Duodenal mucosa (tissue), 2 donors: Measurements from ENCODE around the gene PRKCZ.
A peak's percentile ranks its signal among the peaks of the same experiment; 100 is the strongest.

ENCODE experiments used
- H3K27ac ChIP-seq: one replicate; pipeline ENCODE4 v1.7.0; 2013; ENCODE audit warnings: low read depth, low read length
- H3K27me3 ChIP-seq, 2 donors: one replicate each; pipeline ENCODE4 v1.7.0; 2013; ENCODE audit warnings: low read length in 2 of 2, control low read depth in 1 of 2; ENCODE audit not compliant: insufficient read depth in 2 of 2, control insufficient read depth in 1 of 2
- H3K36me3 ChIP-seq, 2 donors: one replicate each; pipeline ENCODE4 v1.7.0; 2013; ENCODE audit warnings: low read length in 2 of 2, control low read depth in 1 of 2; ENCODE audit not compliant: insufficient read depth in 2 of 2, control insufficient read depth in 1 of 2
- H3K4me1 ChIP-seq, 2 donors: one replicate each; pipeline ENCODE4 v1.7.0; 2013; ENCODE audit warnings: low read length in 2 of 2, control low read depth in 1 of 2; ENCODE audit not compliant: insufficient read depth in 2 of 2, control insufficient read depth in 1 of 2
- H3K4me3 ChIP-seq, 2 donors: one replicate each; pipeline ENCODE4 v1.7.0; 2013; ENCODE audit warnings: low read length in 2 of 2, low read depth in 1 of 2
- H3K9ac ChIP-seq, 2 donors: one replicate each; pipeline ENCODE4 v1.7.0; 2013; ENCODE audit warnings: low read length in 2 of 2, low read depth in 1 of 2
- H3K9me3 ChIP-seq, 2 donors: one replicate each; pipeline ENCODE4 v1.7.0; 2013; ENCODE audit warnings: low read length in 2 of 2, control low read depth in 1 of 2; ENCODE audit not compliant: control insufficient read depth in 1 of 2

PRKCZ gene

DNA sequence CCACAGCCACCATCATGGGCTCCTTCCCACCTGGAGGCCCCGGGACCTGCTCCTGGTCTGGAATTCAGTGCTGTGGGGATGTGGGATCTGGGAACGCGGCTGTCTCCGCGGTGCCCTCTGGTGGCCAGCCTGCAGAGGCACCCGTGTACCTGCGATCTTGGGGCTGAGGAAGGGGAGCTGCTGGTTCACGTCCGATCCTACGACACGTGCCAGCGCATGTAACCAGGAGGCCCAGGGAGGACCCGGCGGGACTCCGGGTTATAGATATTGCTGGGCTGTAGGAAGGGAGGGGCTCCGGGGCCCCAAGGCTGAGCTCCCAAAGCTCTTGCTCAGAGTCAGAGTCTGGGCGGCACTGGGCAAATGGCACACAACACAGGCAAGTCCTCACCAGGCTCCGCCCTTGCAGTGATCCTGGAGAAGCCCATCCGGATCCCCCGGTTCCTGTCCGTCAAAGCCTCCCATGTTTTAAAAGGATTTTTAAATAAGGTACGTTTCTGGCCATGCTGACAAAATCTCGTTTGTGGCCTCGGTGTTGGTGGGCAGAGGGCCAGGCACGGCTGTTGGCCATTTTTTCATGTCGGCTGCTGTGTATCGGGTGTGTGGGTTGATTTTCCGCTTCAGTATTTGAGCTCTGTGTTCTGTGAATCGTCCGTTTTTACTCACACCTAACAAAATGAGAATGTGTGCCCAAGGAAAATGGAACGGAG, 124.3 kb downstream of the PRKCZ start:
- no peaks in the 10 kb centered on the region for H3K9me3 ChIP-seq
- H3K27ac ChIP-seq, result no peak overlapping the region
- H3K4me3 ChIP-seq, result peak overlapping the region in 1 of 2 donors; percentile 50
- no peaks in the 10 kb centered on the region for H3K4me1 ChIP-seq
- peak overlapping the region in 1 of 2 donors; percentile 18 for H3K9ac ChIP-seq
- no peaks in the 10 kb centered on the region for H3K27me3 ChIP-seq
- H3K36me3 ChIP-seq, result peaks cover 18 to 66% of the 10 kb centered on the region in 2 donors

DNA sequence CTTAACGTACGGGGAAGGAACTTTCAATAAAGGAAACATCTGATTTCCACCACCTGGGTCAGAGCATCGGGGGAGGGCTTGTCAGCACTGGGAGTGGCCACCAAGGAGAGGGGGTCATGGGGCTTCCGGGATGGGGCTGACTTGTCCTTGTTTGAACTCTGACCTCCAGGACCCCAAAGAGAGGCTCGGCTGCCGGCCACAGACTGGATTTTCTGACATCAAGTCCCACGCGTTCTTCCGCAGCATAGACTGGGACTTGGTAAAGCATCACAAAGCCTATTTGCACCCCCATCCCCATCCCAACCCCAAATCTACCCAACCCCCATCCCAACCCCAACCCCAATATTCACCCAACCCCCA, 124.8 kb downstream of the PRKCZ start:
- H3K9ac ChIP-seq, result peak overlapping the region in 1 of 2 donors; percentile 18
- H3K4me3 ChIP-seq, result peak overlapping the region in 1 of 2 donors; percentile 50
- H3K27me3 ChIP-seq, result no peaks in the 10 kb centered on the region
- H3K36me3 ChIP-seq, result peaks cover 18 to 72% of the 10 kb centered on the region in 2 donors
- H3K9me3 ChIP-seq, result no peaks in the 10 kb centered on the region
- H3K4me1 ChIP-seq, result no peaks in the 10 kb centered on the region
- no peak overlapping the region for H3K27ac ChIP-seq

DNA sequence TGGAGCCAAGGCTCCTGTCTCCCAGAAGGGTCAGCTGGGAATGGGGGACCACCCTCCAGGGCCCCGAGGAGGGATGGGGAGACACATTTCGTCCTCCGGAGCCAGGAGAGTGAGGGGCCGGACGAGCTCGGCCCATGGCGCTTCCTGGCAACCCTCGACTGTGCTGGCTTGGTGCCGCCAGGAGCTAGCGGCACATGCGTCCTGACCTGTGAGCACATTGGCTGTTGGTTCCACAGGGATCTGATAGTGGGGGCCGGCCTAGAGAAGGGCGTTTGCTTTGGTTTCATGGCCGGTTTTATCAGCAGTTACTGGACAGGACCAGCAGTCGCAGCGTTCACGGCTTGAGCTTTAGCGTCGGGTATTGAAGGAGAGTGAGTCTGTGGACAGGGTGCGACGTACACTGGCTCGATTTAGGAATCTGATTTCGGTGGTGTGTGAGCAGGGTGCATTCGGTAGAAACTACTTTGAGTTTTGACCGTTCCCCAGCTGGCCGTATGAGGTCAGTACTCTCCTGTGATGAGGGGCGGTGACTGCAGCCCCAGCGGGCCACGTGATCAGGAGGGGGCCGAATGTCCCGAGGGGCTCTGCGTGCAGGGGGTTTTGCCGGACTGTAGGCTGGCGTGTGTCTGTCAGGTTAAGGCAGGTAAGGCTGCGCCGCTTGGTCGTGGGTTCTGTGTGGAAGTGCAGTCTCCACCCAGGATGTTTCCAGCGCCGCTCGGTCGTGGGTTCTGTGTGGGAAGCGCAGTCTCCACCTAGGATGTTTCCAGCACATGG, 125.7 kb downstream of the PRKCZ start:
- peaks cover 15 to 75% of the 10 kb centered on the region in 2 donors for H3K36me3 ChIP-seq

DNA sequence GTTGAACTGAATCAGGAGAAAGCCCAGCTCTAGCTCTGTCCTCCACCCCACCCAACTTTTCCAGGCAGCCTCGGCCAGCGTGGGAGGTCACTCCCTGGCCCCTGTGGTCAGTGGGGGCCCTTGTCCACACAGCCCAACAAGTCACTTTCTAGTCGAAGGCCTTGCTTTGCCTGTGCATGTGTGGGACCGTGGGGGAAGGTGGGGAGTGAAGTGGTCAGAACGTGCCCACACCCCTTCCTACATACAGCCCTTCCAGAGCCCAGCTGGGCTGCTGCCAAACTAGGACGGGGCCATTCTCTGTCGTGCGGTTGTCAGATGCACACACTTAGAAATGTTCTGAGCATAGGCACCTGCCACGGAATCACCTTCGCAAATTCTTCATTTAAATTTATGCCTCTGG, 126.4 kb downstream of the PRKCZ start:
- no peaks in the 10 kb centered on the region for H3K4me1 ChIP-seq
- no peaks in the 10 kb centered on the region for H3K9me3 ChIP-seq
- no peaks in the 10 kb centered on the region for H3K27me3 ChIP-seq
- peaks cover 16 to 73% of the 10 kb centered on the region in 2 donors for H3K36me3 ChIP-seq
- no peak overlapping the region for H3K4me3 ChIP-seq
- no peak overlapping the region for H3K9ac ChIP-seq
- H3K27ac ChIP-seq, result no peak overlapping the region

More for the DNA sequence above, 125.7 kb downstream of the PRKCZ start:
- Histone ChIP-seq H3K4me3 (no peak overlapping the region), H3K27me3 (no peaks in the 10 kb centered on the region), H3K4me1 (no peaks in the 10 kb centered on the region), H3K27ac (no peak overlapping the region), H3K9me3 (no peaks in the 10 kb centered on the region), H3K9ac (no peak overlapping the region)

DNA sequence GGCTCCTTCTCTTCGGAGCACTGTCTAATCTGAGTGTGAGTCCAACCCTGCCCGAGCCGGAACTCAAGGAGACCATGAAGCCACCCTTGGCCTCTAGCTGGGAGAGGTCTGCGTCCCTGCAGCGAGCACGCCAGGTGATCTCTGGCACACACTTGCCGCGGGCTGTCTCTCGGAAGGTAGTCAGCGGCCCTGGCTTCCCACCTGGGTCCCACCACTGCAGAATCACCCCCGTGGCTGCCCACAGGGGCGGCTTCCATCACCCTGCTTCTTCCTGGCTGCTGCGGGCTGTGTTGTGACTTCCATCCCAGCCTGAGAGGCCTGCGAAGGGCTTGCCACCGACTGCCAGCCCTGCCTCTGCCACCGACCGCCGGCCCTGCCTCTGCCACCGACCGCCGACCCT, 127.3 kb downstream of the PRKCZ start:
- no peaks in the 10 kb centered on the region for H3K9me3 ChIP-seq

DNA sequence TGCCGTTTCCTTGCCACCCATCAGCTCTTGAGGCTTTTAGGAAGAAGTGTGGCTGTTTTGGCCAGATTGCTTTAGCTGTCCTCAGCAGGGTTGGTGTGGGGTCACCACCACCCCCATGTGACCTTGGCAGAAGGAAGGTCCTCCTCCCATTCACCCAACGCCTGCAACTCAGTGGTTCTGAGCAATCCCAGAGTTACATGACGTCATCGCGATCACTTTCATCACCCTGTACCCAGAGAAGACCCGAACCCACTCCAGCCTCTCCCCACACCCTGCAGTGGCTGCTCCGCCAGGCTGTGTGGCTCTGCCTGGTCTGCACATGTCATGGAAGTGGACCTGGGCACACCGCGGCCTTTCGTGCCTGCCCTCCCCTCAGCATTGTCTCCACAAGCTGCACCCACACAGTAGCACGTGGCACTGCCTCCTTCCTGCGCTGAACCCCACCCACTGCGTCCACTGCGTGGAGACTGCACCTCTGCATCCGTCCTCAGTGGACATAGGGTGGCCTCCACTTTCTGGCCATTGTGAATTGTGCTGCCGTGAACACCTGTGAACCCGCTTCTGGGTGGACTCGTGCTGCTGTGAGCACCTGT, 127.8 kb downstream of the PRKCZ start:
- H3K27ac ChIP-seq, result no peak overlapping the region
- H3K9ac ChIP-seq, result no peak overlapping the region
- H3K4me3 ChIP-seq, result no peak overlapping the region
- H3K4me1 ChIP-seq, result no peaks in the 10 kb centered on the region
- H3K27me3 ChIP-seq, result no peaks in the 10 kb centered on the region
- H3K36me3 ChIP-seq, result peaks cover 11 to 64% of the 10 kb centered on the region in 2 donors
- H3K9me3 ChIP-seq, result no peaks in the 10 kb centered on the region

More for the DNA sequence above, 127.3 kb downstream of the PRKCZ start:
- Histone ChIP-seq H3K27ac (no peak overlapping the region), H3K27me3 (no peaks in the 10 kb centered on the region), H3K4me3 (no peak overlapping the region), H3K36me3 (peaks cover 13 to 69% of the 10 kb centered on the region in 2 donors), H3K9ac (no peak overlapping the region), H3K4me1 (no peaks in the 10 kb centered on the region)

DNA sequence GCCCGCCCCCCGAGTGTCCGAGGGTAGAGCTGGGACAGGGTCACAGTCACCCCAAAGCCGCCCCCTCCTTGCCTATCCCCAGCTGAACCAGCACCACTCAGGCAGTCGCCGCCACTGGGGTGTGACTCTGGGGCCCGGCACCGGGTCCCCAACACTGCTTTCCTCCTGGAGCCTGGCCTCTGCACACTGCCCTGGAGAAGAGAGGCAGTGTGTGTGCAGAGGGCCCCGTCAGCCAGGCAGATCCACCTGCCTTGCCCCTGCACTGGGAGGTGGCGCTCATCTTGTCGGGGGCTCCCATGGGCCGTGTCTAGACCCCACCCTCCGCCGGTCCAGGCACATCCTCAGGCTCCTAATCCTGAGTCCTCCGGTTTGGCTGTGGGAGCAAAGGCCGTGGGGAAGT, 128.7 kb downstream of the PRKCZ start:
- Histone ChIP-seq H3K27ac (no peak overlapping the region), H3K27me3 (no peaks in the 10 kb centered on the region), H3K36me3 (peaks cover 11 to 55% of the 10 kb centered on the region in 2 donors), H3K9me3 (no peaks in the 10 kb centered on the region), H3K4me1 (no peaks in the 10 kb centered on the region), H3K4me3 (no peak overlapping the region), H3K9ac (no peak overlapping the region)

DNA sequence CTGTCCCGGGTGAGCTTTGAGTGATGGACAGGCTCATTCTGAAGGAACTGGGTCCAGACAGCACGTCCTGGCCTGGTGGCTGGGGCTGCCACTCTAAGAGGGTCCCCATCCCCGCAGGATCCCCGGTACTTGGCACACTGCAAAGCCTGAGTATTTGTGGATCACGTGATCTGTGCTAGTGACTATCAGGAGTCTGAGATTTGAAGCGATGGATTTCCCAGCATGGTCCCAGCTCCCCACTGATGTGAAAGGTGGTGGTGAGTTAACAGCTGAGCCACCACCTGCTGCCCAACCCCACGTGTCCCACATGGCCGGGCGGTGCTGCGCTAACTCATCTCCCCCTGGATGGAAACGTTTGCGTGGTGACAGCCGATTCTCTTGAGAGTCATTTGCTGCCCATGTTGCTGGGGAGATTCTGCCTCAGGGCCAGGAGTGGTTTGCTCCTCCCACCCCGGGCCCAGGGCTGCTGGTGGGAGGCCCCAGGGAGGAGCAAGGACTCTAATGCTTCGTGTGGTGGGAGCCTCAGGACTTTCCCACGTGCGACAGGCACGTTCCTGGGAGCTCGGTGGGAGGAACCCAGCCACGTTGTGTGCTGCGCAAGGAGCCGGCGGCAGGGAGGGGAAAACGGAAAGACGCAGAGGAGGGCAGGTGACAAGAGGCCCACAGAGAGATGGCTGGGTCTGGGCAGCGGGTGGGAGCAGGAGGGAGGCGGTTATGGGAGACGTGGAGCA, 129.2 kb downstream of the PRKCZ start:
- Histone ChIP-seq H3K36me3 (peaks cover 11 to 55% of the 10 kb centered on the region in 2 donors), H3K9ac (no peak overlapping the region), H3K27me3 (no peaks in the 10 kb centered on the region), H3K4me1 (no peaks in the 10 kb centered on the region), H3K9me3 (no peaks in the 10 kb centered on the region), H3K27ac (no peak overlapping the region), H3K4me3 (no peak overlapping the region)

DNA sequence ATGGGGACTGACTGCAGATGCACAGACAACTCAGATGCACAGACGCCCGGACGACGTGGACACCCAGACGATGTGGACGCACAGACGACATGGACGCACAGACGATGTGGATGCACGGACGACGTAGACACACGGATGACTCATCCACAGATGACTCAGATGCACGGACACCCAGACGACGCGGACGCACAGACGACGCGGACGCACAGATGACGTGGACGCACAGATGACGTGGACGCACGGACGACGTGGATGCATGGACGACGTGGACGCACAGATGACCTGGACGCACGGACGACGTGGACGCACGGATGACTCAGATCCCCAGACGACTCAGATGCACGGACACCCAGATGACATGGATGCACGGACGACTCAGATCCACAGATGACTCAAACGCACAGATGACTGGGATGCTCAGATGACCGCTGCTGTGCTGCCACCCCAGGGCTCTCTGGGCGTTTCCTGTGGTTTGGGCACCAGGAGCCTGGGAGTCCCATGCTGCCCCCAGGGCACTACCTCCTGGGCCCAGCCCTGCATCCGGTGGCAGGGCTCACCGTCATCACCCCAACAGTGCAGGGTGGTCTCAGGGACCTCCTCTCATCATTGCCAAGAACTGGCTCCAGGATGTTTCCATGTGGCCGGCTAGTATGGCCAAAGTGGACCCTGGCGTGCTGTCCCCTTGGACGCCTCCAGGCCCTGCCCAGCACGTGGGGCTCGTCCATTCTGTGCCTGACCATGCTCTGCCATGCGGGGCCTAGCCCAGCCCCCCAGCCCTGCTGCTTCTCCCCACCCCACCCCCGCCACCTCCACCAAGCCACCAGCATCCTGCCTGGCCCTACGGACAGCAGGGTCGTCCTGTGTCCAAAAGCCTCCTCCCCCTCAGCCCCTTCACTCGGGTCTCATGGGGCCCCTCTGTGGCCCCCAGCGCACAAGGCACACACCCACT, 130.4 kb downstream of the PRKCZ start:
- no peaks in the 10 kb centered on the region for H3K27me3 ChIP-seq
- H3K4me1 ChIP-seq, result no peaks in the 10 kb centered on the region
- no peak overlapping the region for H3K4me3 ChIP-seq
- no peak overlapping the region for H3K9ac ChIP-seq
- peaks cover 12 to 66% of the 10 kb centered on the region in 2 donors for H3K36me3 ChIP-seq
- no peaks in the 10 kb centered on the region for H3K9me3 ChIP-seq
- no peak overlapping the region for H3K27ac ChIP-seq
